ENCODE measurements around the gene TIMP2. TPM values are rescaled to one million over a fixed set of nuclear protein-coding genes. Genes with fewer than 3 reads are reported as not detected.

The TIMP2 gene
- total RNA-seq, 1 experiment from 2014 or later, result 29.0 TPM

GRCh38 chr17:78957128-78957527, 31.9 kb upstream of the TIMP2 start:
- H3T11ph ChIP-seq (ENCODE audit: low read length), result no peak overlapping the region
- no peaks in the 10 kb centered on the region for H3K9me3 ChIP-seq (ENCODE audit: control insufficient read depth, low read depth, low read length)
- H4K20me1 ChIP-seq (ENCODE audit: control insufficient read depth, insufficient read depth, insufficient read length), result no peaks in the 10 kb centered on the region
- H3K79me1 ChIP-seq (ENCODE audit: insufficient read depth, low read depth, low read length, poor library complexity, severe bottlenecking), result no peaks in the 10 kb centered on the region
- H3K4ac ChIP-seq (ENCODE audit: low read depth, low read length), result no peak overlapping the region
- H3K79me2 ChIP-seq (ENCODE audit: insufficient read depth, low read length), result no peaks in the 10 kb centered on the region
- H2AK5ac ChIP-seq (ENCODE audit: insufficient read length, low read length), result no peak overlapping the region
- Mint-ChIP-seq H3K27me3 (ENCODE audit: low read depth) (no peaks in the 10 kb centered on the region; the same call in none of the 2 replicates), H3K4me1 (peaks cover 0 to 21% of the 10 kb centered on the region in 2 experiments; a peak in 2 of 4 replicates), H3K9me3 (no peaks in the 10 kb centered on the region; a peak in 1 of 5 replicates), H3K27ac (no peak overlapping the region), H3K36me3 (ENCODE audit: insufficient read depth in 1 of 3, low read depth in 3 of 3) (no peaks in the 10 kb centered on the region), H3K4me3 (no peak overlapping the region)
- no peak overlapping the region for H2BK20ac ChIP-seq (ENCODE audit: low read depth, low read length, poor library complexity, severe bottlenecking)
- H4K8ac ChIP-seq (replicated peaks; ENCODE audit: insufficient read length, low read depth, low read length), result no peak overlapping the region
- no peaks in the 10 kb centered on the region for H3K27me3 ChIP-seq (ENCODE audit: insufficient read depth, low read length)
- H3K56ac ChIP-seq (ENCODE audit: insufficient read length, low read depth, low read length), result no peak overlapping the region
- H4K5ac ChIP-seq (ENCODE audit: insufficient read length, low read depth, low read length), result no peak overlapping the region
- H3K14ac ChIP-seq (ENCODE audit: insufficient read depth, low read length), result no peak overlapping the region
- H3K4me2 ChIP-seq (ENCODE audit: insufficient read depth, insufficient read length, low read length), result no peak overlapping the region
- no peak overlapping the region for H2BK5ac ChIP-seq (ENCODE audit: insufficient read length, low read length)
- no peak overlapping the region for H2AFZ ChIP-seq (ENCODE audit: low read length)
- H3K27ac ChIP-seq (ENCODE audit: insufficient read length, low read depth, low read length), result no peak overlapping the region
- WGBS (ENCODE audit: extremely low coverage, insufficient read length, low lambda C conversion rate), result no CpG with 5 or more reads among the region's 12 CpGs
- no peak overlapping the region for H2BK120ac ChIP-seq (ENCODE audit: low read depth, low read length, poor library complexity, severe bottlenecking)
- H2BK12ac ChIP-seq (ENCODE audit: insufficient read length, low read depth, low read length), result no peak overlapping the region
- TF ChIP-seq CTCF (conservative IDR thresholded peaks at IDR 0.05), result no peak
- DNase-seq, result no peak
- no peak overlapping the region for H3K9ac ChIP-seq (ENCODE audit: extremely low read depth, insufficient read length, low read length)
- H3K4me1 ChIP-seq (ENCODE audit: insufficient read depth, low read length), result no peaks in the 10 kb centered on the region
- no peaks in the 10 kb centered on the region for H3K23me2 ChIP-seq (ENCODE audit: insufficient read length, low read depth, low read length, poor library complexity, severe bottlenecking)
- no peak overlapping the region for H3K18ac ChIP-seq (ENCODE audit: insufficient read length, low read depth, low read length)
- no peak overlapping the region for H4K91ac ChIP-seq (ENCODE audit: insufficient read length, low read depth, low read length)
- H2BK15ac ChIP-seq (ENCODE audit: low read depth, low read length), result no peak overlapping the region
- H3K23ac ChIP-seq (ENCODE audit: insufficient read length, low read depth, low read length), result no peak overlapping the region

Data from H9 (cell line).